Measurements from ENCODE around the gene TSFM.

Gene TSFM

DNA sequence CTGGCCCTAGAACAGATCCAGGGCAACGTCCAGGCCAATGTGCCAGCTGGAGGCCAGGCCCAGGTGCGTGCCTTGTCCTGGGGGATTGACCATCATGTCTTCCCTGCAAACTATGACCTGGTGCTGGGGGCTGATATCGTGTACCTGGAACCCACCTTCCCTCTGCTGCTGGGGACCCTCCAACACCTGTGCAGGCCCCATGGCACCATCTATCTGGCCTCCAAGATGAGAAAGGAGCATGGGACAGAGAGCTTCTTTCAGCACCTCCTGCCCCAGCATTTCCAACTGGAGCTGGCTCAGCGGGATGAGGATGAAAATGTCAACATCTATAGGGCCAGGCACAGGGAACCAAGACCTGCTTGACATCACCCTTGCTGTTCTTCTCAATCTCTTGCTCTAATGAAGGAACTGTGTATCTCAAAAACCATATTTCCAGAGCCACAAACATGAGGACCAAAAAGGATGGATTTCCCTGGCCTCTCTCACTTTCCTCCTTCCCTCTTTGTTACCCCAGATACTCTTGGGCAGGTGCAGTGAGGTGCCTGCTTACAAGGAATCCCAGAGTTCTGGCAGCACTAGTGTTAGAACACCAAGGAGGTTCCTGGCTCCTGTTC, 2.2 kb upstream of the TSFM start:
- DNase-seq (ENCODE audit: low read depth) = no peak

DNA sequence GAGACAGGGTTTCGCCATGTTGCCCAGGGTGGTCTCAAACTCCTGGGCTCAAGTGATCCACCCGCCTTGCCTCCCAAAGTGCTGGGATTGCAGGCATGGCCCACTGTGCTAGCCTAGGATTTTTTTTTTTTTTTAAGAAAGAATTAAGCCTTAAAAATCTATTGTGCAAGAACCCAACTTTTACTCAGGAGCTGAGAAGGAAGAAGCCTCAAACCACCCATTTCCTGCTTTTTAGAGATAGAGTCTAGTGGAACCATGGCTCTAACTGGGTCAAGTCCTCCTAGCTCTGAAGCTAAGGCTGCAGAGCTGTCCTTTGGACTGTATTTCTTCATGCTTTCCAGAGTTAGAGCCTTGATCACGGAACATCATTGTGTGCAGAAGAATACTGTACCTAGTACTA, 1.3 kb upstream of the TSFM start:
- no peak for DNase-seq (ENCODE audit: low read depth)

GRCh38 chr12:57781801-57782200, 786 bp upstream of the TSFM start:
- no peak for DNase-seq (ENCODE audit: low read depth)

DNA sequence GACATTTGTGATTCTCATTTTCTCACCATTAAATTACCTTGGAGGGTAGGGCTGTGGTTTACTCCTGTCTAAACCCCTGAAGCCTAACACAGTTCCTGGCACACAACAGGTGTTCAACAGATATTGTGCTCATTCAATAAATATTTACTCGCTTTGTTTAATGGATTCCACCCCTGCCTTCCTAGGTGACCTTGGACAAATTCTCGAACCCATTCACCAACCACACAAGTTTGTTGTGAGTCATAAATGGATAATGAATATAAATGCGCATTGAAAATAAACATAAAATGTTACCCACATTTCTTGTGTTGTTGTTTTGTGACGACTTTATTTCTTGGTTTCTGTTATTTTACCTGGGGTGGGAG, 362 bp upstream of the TSFM start:
- no peak for DNase-seq (ENCODE audit: low read depth)

GRCh38 chr12:57783466-57783801, 847 bp downstream of the TSFM start:
- DNase-seq (ENCODE audit: low read depth) = no peak

- no peak for DNase-seq (ENCODE audit: low read depth)
These were observed 1.3 kb downstream of the TSFM start for GRCh38 chr12:57783861-57784260.

DNA sequence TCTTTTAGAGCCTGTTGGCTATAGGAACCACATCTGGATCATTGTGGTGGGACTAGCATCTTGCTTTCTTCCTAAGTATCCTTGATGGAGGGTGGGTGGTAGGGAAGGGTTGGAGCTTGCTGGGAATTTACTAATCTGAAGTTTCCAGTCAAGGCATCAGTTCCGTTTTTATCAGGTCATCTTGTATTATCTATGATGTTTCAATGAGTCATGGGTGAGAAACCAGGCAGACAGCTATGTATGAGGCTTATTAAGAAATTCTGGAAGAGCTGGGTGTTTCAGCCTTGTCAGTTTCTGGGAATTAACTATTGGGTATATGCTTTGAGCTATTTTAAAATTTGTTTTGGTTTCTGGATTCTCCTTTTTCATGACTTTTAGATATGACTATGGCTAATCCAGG, 11.3 kb downstream of the TSFM start:
- peak; percentile 82 for DNase-seq (ENCODE audit: low read depth)

DNA sequence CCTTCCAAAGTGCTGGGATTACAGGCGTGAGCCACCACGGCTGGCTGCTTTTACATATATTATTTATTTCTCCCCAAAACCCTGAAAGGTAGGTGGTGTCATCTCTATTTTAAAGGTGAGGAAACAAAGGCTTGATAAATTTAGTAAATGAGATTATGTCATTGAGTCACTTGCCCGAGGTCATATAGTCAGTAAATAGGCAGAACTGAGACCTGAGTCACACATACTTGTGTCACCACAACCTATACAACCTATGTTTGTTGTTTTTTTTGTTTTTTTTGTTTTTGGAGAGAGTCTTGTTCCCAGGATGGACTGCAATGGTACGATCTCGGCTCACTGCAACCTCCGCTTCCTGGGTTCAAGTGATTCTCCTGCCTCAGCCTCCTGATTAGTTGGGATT, 12.8 kb downstream of the TSFM start:
- DNase-seq (ENCODE audit: low read depth) = no peak

DNA sequence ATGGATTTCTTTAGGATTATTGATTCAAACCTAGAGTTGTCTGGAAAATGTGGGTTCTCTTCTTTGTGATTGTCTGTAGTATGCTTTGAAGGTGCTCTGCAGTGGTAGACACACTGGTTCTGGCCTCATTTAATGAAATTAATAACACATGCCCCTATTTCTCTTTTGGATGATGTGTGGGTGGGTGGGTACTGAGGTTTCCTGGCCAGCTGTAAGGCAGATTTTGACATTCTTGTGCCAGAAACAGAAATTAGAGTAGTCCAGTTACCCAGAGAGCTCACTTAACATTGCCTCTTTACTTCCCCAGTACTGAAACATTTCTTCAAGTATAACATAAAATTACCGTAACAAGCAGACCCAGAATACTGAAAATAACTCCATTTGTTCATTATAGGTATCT, 14.4 kb downstream of the TSFM start:
- DNase-seq (ENCODE audit: low read depth) = no peak

GRCh38 chr12:57797933-57798332, 15.3 kb downstream of the TSFM start:
- no peak for DNase-seq (ENCODE audit: low read depth)

DNA sequence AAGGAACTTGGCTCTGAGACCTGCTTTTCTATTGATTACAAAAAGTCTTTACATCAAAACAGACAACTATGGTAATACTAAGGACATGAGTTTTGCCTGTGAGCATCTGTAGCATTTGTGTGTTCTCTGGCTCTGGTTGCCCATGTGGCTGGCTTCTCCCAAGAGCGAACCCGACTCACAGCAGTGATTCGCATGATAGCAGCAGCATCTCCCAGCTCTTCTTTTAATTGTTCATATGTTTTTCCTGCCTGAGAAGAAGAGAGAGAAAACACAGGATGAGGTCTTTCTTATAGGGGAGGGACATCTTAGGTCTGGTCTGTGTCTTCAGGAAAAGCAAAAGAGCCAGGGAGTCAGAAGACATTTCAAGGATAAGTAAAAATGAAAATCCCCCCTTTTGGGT, 18.4 kb downstream of the TSFM start:
- no peak for DNase-seq (ENCODE audit: low read depth)

- DNase-seq (ENCODE audit: low read depth) = no peak
These were observed 20.0 kb downstream of the TSFM start for GRCh38 chr12:57802607-57803006.

DNA sequence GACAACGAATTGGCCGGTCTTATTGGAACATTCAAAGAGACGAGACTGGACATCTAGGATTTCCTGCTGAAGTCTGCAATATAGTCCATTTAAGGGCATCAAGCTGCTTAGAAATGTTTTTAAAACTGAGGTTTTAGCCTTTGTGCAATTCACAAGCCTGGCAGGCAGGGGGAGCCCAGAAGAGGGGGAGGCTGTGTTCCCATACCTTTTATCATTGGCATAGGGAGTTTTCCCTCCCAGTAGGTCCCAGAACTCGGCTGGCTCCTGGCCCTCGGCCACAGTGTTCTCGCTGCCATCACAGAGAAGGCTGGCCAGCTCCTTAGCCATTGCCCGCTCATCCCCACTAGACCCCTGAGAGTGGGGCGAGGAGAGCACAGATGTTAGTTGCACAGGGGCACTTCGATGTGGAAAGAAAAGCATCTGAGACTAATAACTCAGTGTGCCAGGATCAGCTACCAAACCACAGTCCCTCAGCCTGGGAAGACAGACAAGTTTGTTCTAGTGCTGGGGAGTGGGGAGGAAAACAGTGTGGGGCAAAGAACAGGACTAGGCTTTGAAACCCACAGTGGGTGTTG, 20.8 kb downstream of the TSFM start:
- DNase-seq (ENCODE audit: low read depth) = no peak

- no peak for DNase-seq (ENCODE audit: low read depth)
These were observed 24.1 kb downstream of the TSFM start for GRCh38 chr12:57806677-57807076.

- no peak for DNase-seq (ENCODE audit: low read depth)
These were observed 24.7 kb downstream of the TSFM start for GRCh38 chr12:57807285-57807684.

GRCh38 chr12:57808351-57808750, 25.8 kb downstream of the TSFM start:
- no peak for DNase-seq (ENCODE audit: low read depth)

DNA sequence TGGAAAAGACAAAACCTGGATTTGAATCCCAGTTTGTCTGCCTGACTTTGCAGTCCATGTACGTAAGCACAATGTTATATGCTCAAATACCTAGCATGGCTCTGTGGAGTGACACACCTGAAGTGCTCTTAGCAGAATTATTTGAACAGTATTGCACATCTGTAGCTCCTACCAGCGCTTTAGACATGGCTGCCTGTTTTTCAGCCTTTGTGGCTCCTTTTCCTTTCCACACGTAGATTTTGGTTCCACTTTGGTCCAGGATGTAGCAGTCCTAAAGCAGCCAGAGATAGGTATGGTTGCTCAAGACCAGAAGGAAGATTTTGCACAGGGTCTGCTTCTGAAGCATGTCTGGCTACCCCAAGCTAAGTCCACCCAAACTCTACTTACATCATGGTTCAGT, 26.8 kb downstream of the TSFM start:
- DNase-seq (ENCODE audit: low read depth) = no peak

- DNase-seq (ENCODE audit: low read depth) = no peak
These were observed 27.9 kb downstream of the TSFM start for GRCh38 chr12:57810450-57810849.

DNA sequence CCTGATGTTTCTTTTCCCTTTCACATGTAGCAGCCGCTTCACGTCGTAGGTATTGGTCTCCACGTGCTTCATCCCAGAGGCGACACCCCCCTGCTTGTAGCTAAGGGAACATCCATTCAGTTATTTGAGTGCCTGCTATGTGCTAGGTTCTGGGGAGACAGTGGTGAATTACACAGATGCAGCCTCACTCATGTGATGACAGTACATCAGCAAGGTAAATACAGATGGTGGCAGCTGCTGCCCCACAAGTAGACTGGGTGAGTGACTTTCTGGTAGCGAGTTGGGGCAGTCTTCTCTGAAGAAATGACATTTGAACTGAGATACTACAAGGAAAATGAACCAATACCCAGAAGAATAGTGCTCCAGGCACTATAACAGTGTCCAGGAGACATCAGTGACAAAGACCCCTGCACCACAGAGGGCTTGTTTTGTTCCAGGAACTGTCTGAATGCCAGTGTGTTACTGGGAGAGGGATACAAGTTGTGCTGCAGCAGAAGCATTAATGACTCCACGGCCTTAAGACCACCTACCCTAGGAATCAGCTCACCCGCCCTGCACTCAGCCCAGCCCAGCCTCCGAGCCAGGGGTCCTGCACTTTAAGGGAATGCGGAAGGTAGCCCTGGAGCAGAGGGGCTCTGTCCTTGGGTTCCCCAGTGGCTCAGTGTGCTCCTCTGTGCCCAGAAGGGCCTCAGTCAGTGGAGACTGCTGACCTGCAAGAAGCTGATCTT, 28.6 kb downstream of the TSFM start:
- DNase-seq (ENCODE audit: low read depth) = no peak

DNA sequence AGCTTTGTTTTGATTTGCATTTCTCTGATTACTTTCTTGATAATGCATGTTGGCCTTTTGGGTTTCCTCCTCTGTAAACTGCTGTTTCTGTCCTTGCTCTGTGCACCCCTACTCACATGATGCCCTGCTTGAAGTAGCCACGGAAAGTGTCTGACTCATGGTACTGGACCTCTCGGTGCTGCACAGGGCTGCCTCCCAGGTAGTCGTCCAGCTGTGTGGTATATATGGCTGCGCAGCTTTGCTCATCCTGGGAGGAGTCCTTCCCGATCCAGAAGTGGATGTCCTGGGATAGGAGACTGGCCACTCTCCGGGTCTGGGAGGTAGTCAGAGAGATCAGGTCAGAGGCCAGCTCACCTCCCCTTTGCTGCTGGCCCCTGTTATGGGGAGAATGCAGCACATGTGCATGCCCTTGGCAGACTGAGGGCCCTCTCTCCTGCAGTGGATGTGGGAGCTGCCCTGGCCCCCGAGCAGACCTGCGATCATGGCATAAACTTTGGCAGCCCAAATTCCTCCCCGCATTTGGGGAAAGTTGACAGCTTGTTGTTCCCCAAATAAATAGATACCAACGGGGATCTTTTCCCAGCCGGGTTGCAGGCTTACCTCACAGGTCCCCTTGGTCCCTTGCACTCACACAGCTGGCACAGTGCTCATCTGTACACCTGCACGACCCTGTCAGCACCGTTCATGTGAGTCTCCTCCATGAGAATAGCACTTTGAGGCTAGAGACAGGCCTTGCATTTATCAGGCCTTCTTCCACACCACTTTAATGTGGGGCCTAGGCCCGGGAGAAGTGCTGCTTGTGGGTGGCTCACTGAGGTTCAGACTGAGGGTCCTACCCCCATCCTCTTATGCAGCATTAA, 30.8 kb downstream of the TSFM start:
- DNase-seq (ENCODE audit: low read depth) = no peak

DNA sequence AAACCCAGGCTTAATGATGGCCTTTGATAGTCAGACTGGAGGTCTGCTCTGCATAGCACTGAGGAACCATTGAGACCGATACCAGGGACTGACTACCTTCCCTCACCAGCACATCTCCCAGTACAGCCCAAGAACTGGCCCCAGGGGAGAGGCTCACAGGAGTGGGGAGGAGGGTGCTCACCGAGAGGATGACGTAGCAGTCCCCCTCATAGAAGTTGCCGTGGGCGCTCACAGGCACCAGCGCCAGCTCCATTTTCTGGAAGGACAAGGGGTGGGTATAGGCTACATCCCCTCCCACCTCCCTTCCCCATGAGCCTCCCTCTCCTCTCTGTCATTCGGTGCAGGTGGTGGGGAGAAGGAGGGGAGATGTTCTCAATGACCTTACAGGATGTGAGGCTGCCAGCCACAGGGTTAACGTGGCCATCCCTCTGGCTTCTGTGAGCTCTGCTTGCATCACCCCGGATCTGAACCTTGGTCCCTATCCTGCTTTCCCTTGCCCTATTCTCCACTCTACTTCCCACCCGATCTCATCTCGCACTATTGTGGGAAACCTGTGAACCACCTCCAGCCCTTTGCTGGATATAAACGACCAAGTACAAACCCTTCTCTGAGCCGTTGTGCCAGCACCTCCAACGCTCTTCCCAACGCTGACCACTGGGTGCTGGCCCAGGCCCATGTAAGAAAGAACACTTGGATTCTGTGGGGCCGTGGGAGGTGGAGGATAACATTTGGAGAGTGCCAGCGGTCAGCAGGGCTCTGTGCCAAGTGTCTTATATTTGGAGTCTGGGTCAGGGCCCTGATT, 31.6 kb downstream of the TSFM start:
- no peak for DNase-seq (ENCODE audit: low read depth)

All from non-pigmented ciliary epithelial cell (primary cell).